ENCODE data around the gene FUT9.

DNA sequence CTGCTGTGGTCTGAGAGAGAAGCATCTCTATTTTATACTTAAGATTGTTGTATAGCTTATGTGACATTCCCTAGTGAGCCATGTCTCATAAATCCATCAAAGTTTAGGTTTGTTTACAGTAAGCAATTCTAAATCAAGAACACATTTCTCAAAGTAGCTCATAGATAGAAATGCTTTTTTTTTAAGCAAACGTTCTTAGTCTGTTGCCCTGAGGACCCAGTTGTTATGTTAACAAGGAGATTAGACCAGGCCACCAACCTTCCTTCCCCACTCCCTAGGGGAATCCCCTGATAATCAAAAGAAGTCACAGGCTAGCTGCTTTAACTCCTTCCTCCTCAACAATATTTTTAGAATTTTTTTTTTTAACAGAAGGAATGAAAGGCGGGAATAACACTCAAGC, 169.0 kb downstream of the FUT9 start:
- TF ChIP-seq CTCF (IDR thresholded peaks at IDR 0.05 in 4 of 5, conservative IDR thresholded peaks at IDR 0.05 in 1 of 5) = no peak
- TF ChIP-seq POLR2A (IDR thresholded peaks at IDR 0.05) = no peak

Data from gastrocnemius medialis (tissue), 4 donors.